Measurements from ENCODE around the gene ENHO. TPM values are rescaled to one million over a fixed set of nuclear protein-coding genes. Genes with fewer than 3 reads are reported as not detected.

The ENHO gene
- total RNA-seq, 1 donor from 2014 or later = 5.5 TPM

DNA sequence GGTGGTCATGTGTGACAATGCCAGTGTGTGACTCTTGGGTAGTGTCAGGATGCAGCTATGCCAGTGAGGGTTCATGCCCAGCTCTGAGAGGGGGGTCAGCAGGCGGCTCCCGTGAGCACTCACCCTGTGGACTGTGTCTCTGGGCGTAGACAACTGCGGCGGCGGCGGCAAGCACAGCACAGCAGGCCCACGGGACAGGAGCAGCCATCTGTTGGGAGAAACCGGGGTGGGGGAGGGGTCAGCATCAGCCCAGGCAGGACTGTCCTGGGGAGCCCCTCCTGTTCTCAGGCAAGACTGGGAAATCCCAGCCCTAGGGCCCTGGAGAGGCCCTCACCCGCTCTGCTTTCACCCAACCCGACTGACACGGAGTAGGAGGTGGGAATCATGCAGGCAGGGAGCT lies 46.0 kb upstream of the ENHO start:
- Mint-ChIP-seq H3K4me3 (no peak overlapping the region), H3K27ac (no peak overlapping the region), H3K27me3 (peaks cover 37% of the 10 kb centered on the region), H3K9me3 (no peaks in the 10 kb centered on the region), H3K4me1 (ENCODE audit: unreplicated experiment) (peaks cover 50% of the 10 kb centered on the region), H3K36me3 (peaks cover 7% of the 10 kb centered on the region)
- no peak for TF ChIP-seq CTCF (conservative IDR thresholded peaks at IDR 0.05)
- DNase-seq (ENCODE audit: extremely low spot score, unreplicated experiment) = no peak

DNA sequence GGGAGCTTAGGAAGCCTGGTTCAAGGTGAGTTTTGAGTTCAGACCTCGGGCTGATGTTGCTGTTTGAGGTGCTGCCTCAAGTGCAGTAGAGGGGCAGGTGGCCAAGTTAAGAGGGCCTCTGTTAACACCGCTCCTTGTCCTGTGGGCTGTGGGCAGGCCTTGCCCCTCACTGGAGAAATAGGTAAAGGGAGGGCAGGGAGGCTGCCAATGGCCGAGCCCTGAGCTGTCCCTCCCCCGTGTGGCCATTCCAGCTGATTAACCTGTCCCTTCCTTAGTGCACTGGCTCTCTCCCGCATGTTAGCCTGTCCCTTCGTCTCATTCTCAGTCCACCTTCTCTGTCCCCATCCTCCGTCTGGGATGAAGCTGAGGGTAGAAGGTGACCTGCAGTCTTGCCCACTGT lies 45.3 kb upstream of the ENHO start:
- Mint-ChIP-seq H3K27me3 (peaks cover 41% of the 10 kb centered on the region), H3K9me3 (no peaks in the 10 kb centered on the region), H3K27ac (no peak overlapping the region), H3K36me3 (peaks cover 13% of the 10 kb centered on the region), H3K4me3 (no peak overlapping the region), H3K4me1 (ENCODE audit: unreplicated experiment) (peaks cover 49% of the 10 kb centered on the region)
- DNase-seq (ENCODE audit: extremely low spot score, unreplicated experiment) = no peak
- TF ChIP-seq CTCF (conservative IDR thresholded peaks at IDR 0.05) = no peak

DNA sequence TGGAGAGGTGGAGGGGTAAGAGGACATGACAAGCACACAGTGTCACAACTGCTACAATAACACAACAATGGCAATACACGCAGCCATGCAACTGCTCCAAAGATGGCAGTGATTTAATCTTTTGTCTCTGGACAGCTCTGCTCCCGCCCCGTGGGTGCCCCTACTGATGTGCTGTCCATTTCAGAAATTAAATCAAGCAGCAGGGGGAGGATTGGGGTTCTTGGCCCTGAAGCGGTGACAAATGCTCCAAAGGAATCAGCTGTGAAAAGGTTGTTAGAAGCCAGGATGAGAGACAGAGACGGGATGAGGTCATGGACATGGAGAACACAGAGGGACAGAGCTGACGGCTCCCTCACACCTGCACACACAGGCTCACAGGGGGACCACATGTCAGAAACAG lies 44.2 kb upstream of the ENHO start:
- no peak for TF ChIP-seq CTCF (conservative IDR thresholded peaks at IDR 0.05)
- H3K4me1 Mint-ChIP-seq (ENCODE audit: unreplicated experiment) = peaks cover 43% of the 10 kb centered on the region
- H3K9me3 Mint-ChIP-seq = peaks cover 5% of the 10 kb centered on the region
- no peak overlapping the region for H3K4me3 Mint-ChIP-seq
- H3K27me3 Mint-ChIP-seq = peaks cover 41% of the 10 kb centered on the region
- H3K27ac Mint-ChIP-seq = no peak overlapping the region
- H3K36me3 Mint-ChIP-seq = peaks cover 19% of the 10 kb centered on the region
- no peak for DNase-seq (ENCODE audit: extremely low spot score, unreplicated experiment)

- TF ChIP-seq CTCF (conservative IDR thresholded peaks at IDR 0.05) = no peak
- Mint-ChIP-seq H3K4me3 (no peak overlapping the region), H3K9me3 (peaks cover 5% of the 10 kb centered on the region), H3K27me3 (peaks cover 42% of the 10 kb centered on the region), H3K36me3 (peaks cover 19% of the 10 kb centered on the region), H3K27ac (no peak overlapping the region), H3K4me1 (ENCODE audit: unreplicated experiment) (peaks cover 49% of the 10 kb centered on the region)
- DNase-seq (ENCODE audit: extremely low spot score, unreplicated experiment) = no peak
Measured at GRCh38 chr9:34566322-34566721, 43.5 kb upstream of the ENHO start.

DNA sequence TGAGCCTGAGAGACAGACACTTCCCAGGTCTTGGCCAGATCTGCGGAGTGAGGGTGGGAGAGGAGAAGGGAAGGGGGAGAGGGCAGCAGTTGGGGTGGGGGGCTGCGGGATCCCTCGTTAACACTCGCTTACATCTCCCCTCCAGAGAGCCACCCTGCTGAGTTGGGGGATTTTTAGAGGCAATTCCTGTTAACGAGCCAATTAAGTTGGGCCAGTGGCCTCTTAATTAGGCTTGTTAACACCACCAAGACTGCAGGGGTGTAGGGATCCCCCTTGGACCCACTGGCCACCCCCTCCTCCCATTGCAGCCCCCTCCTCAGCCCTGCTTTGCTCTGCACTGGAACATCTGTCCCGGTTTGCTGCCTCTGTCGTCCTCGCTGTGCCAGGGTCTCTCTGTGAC lies 43.1 kb upstream of the ENHO start:
- peaks cover 19% of the 10 kb centered on the region for H3K36me3 Mint-ChIP-seq
- TF ChIP-seq CTCF (conservative IDR thresholded peaks at IDR 0.05) = no peak

DNA sequence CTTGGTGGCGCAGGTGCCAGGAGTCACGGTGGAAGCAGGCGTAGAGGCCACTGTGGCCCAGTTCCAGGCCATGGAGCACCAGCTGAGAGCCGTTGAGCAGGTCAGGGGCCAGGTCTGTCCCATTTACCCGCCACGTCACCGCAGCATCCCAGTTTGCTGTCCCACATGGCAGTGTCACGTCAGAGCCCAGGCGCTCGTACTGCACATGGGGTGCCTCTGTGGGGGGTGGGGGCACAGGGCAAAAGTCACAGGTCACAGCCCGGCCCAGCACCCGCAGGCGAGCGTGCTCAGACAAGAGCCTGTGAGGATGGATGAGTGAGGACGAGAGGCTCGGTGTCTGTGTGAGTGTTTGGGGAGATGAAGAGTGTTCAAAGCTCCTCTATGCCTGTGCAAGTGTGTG lies 41.8 kb upstream of the ENHO start:
- H3K36me3 Mint-ChIP-seq = peaks cover 19% of the 10 kb centered on the region
- peaks cover 47% of the 10 kb centered on the region for H3K4me1 Mint-ChIP-seq (ENCODE audit: unreplicated experiment)
- H3K4me3 Mint-ChIP-seq = no peak overlapping the region
- DNase-seq (ENCODE audit: extremely low spot score, unreplicated experiment) = no peak
- H3K9me3 Mint-ChIP-seq = peaks cover 5% of the 10 kb centered on the region
- no peak overlapping the region for H3K27ac Mint-ChIP-seq
- H3K27me3 Mint-ChIP-seq = peaks cover 44% of the 10 kb centered on the region
- no peak for TF ChIP-seq CTCF (conservative IDR thresholded peaks at IDR 0.05)

More for the DNA sequence above, 43.1 kb upstream of the ENHO start:
- H3K4me3 Mint-ChIP-seq = no peak overlapping the region
- DNase-seq (ENCODE audit: extremely low spot score, unreplicated experiment) = no peak
- H3K4me1 Mint-ChIP-seq (ENCODE audit: unreplicated experiment) = peaks cover 50% of the 10 kb centered on the region
- H3K27me3 Mint-ChIP-seq = peaks cover 45% of the 10 kb centered on the region
- peaks cover 5% of the 10 kb centered on the region for H3K9me3 Mint-ChIP-seq
- H3K27ac Mint-ChIP-seq = no peak overlapping the region
